ENCODE measurements around the gene BMP5.

Gene BMP5

DNA sequence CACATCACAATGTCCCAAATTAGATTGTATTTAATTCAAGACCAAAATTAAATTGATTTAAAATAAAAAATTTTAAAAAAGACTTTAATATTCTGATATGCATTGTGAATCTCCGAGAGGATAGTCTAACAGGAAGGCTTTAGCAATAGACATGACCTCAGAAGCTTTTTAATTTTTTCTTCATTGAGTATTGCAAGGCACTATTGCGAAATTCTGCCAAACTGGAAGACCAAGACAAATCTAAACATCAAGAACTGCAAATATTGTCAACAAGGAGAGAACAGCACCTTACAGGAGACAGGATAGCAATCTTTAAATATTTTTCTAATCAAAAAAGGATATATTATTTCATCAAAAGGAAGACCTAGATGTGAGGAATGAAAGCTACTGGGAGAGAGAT is 56.9 kb downstream of the BMP5 start:
- FAIRE-seq (no peak), DNase-seq (ENCODE audit: low spot score) (no peak)

GRCh38 chr6:55812509-55812908 is 62.9 kb downstream of the BMP5 start:
- FAIRE-seq (no peak), DNase-seq (ENCODE audit: low spot score) (no peak)

- DNase-seq (ENCODE audit: low spot score) (no peak), FAIRE-seq (no peak)
Observed at GRCh38 chr6:55811074-55811473, 64.3 kb downstream of the BMP5 start.

DNA sequence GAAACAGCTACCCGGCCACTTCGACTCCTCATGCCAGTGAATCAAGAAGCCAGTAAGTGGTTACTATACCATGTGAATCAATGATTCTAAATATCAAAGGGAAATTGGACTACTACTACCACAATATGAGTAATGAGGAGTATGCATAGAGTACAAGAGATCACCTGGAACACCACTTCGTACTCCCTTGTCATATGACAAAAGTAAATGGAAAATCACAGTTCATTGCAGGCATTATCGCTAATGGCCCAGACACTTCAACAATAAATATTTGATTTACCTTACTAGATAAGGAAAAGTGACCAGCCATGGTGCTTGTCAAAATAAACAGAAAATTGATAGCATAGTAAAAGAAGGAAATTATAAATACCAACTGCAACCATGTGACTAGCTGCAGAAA is 73.1 kb downstream of the BMP5 start:
- FAIRE-seq (no peak), DNase-seq (ENCODE audit: low spot score) (no peak)

- FAIRE-seq, result no peak
- DNase-seq (ENCODE audit: low spot score), result no peak
Observed at GRCh38 chr6:55798571-55798970, 76.8 kb downstream of the BMP5 start.

DNA sequence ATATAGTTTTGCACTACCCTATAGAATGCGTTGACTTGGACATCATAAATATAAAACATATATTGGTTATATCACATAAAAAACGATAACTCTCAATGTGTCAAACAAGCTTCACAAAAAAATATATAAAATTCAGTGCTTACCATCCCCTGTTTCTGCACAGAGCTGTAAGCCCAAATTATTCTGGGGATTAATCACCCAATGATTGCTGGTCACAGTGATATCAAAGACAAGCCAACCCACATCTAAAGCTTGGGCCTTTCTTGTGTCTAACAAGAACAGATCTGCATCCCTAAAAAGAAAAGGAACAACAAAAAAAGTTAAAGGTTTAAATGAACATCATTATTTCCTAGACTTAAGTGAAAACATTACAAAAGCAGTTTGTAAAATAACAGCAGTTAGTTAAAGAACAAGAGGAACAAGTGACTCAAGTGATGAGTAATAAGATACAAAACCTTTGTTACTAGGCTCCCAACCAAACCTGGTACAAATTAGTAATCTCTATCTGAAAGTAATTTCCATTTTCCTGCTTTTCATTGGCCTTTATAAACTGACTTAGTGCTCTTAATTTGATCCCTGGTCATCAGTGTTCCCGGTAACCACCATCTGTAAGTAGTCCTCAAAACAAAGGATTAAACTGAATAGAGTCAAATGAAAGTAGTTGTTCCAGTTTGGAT is 81.1 kb downstream of the BMP5 start:
- DNase-seq (ENCODE audit: low spot score) (peak; percentile 69), FAIRE-seq (peak; percentile 52)

- FAIRE-seq, result no peak
- no peak for DNase-seq (ENCODE audit: low spot score)
Observed at GRCh38 chr6:55785273-55785672, 90.1 kb downstream of the BMP5 start.

DNA sequence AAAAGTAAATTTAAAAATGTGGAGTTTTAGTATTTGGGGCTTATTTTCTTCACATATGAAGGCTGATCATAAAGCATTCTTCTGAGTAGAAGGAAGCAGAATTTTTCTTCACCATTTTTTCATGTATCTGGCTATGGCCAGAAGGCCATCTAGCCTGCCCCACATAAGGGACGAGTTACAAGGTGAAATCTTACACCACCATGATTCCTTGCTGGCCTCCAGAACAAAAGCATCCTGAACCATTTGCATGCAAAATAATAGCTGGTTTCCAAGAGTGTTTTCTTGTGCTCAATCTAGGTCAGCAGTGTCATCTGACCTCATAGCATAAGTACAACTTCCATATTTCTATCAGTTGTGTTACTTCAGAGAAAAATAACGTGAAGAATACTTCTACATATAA is 93.1 kb downstream of the BMP5 start:
- FAIRE-seq (no peak), DNase-seq (ENCODE audit: low spot score) (no peak)

- FAIRE-seq, result no peak
- DNase-seq (ENCODE audit: low spot score), result no peak
Observed at GRCh38 chr6:55778705-55779104, 96.7 kb downstream of the BMP5 start.

DNA sequence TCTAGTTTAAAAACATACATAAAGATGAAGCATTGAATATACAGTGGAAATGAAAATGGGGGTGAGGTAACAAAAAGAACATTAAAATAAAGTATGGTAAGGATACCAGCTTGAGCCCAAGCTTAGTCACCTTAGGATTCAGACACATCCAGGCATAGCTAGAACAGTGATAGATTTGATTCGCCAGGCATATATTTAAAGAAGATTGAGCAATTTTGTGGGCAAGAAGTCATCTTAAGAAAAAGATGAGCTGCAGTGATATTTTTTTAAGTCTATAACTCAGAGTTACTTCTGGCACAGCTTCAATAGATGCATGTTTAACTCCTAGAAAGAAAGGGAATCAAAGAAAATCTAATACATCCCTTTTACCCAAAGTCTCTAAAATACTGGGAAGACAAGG is 97.9 kb downstream of the BMP5 start:
- FAIRE-seq (no peak), DNase-seq (ENCODE audit: low spot score) (no peak)

DNA sequence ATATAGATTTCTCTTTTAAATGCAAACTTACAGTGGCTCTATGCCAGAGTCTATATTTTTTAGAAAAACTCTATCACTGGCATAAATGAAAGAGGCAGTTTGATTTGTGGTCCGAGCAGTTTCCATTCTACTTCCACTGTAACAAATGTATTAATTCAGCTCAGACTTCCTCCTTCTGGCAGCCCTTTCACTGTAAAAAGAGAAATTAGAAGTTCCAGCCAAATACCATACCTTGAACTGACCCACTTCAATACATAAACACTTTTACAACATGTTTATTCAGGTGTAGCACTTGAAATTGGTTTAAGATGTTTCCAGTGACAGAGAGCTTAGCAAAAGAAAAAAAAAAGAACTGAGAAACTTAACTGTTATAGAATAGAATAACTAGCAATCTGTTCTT is 99.3 kb downstream of the BMP5 start:
- DNase-seq (ENCODE audit: low spot score) (no peak), FAIRE-seq (no peak)

DNA sequence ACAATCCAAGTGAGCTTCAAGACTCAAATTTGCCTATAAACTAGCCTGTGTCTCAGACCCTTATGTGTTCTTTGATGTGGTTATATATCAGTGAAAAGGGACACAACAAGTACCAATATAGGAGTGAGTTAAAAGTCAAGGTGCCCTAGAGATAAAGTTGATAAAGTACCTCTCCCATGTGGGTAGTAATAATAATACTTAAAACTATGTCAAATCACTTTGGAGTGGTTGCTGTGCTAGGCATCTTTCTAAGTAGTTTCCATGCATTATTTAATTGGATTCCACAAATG is 100.4 kb downstream of the BMP5 start:
- FAIRE-seq, result no peak
- DNase-seq (ENCODE audit: low spot score), result no peak

DNA sequence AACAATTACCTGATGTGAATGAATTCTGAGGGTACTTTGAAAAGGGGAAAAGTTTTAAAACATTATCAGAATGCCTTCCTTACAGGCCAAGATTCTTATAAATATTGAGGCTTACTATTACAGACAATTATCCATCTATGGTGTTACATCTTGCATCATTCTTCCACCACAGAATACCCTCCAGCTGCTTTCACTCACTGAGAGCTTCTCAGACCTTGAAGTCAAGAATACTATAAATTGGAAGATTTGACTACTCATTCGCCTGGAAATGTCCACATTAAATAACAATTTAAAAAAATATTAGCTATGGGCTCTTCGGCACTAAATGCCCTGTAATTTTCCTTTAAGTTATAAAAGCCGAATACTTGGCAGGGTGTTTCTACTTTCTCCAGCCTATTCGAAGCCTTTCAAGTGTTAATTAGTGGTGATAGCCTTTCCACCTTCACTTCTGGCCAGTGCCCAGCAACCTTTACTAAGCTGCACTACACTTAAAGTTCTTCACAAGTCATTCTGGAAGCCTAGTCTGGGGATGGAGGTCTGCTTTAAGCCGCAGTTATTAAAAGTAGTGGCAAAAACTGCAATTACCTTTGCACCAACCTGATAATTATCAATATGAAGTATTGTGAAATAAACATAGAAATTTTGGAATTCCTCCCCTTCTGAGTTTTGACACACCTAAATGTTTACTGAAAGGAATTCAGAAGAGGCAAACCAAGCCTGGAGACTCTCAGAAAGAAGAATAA is 100.9 kb downstream of the BMP5 start:
- no peak for FAIRE-seq
- DNase-seq (ENCODE audit: low spot score), result no peak

- no peak for FAIRE-seq
- DNase-seq (ENCODE audit: low spot score), result no peak
Observed at GRCh38 chr6:55773620-55774216, 101.7 kb downstream of the BMP5 start.

- DNase-seq (ENCODE audit: low spot score) (no peak), FAIRE-seq (no peak)
Observed at GRCh38 chr6:55772730-55773129, 102.7 kb downstream of the BMP5 start.

DNA sequence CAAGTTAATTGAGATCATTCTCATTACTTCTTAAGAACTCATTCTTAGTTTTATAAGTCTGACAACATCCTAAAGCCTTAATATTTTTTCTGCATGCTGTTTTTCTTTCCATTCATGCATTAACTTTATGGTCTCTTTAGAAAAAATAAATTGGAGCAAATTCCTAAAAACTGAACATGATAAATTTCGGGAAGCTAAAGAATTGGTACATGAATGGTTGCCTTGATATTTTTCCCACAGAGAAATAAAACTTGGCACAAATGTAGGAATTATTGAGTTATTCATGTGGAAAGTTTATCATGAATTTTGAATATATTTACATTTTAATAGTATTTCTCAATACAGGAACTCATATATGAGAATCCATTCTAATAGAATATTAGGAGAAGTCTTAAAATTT is 115.9 kb downstream of the BMP5 start:
- FAIRE-seq, result no peak
- no peak for DNase-seq (ENCODE audit: low spot score)

- no peak for FAIRE-seq
Observed at GRCh38 chr6:55758156-55758937, 117.0 kb downstream of the BMP5 start.

GRCh38 chr6:55756531-55757031 is 118.8 kb downstream of the BMP5 start:
- DNase-seq (ENCODE audit: low spot score) (no peak), FAIRE-seq (no peak)

More at GRCh38 chr6:55758156-55758937, 117.0 kb downstream of the BMP5 start:
- DNase-seq (ENCODE audit: low spot score), result peak; percentile 11

GRCh38 chr6:55748880-55749279 is 126.5 kb downstream of the BMP5 start:
- DNase-seq (ENCODE audit: low spot score), result no peak
- FAIRE-seq, result no peak

DNA sequence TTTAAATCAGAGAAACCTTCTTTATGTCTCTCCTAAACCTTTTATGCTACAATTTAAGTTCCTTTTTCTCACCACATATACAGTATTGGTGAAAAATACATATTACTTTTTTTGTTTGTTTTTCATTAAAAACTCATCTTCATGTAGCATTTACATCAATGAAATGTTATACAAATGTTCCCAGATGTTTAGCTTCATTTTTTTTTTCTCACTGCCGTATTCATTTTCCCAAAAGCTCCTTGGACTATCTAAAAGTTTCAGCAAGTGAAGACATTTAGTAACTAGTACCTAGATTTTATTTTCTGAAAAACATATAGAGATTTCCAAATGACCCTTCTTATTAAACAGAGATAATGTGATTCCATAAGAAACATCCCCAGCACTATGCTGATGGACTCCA is 128.9 kb downstream of the BMP5 start:
- no peak for FAIRE-seq
- no peak for DNase-seq (ENCODE audit: low spot score)

GRCh38 chr6:55734256-55734655 is 141.1 kb downstream of the BMP5 start:
- DNase-seq (ENCODE audit: low spot score) (no peak), FAIRE-seq (no peak)

- FAIRE-seq (no peak), DNase-seq (ENCODE audit: low spot score) (no peak)
Observed at GRCh38 chr6:55729665-55730064, 145.7 kb downstream of the BMP5 start.

Measured in RCC 7860 (cell line).